ENCODE measurements around the gene SAMD11.

Gene SAMD11

DNA sequence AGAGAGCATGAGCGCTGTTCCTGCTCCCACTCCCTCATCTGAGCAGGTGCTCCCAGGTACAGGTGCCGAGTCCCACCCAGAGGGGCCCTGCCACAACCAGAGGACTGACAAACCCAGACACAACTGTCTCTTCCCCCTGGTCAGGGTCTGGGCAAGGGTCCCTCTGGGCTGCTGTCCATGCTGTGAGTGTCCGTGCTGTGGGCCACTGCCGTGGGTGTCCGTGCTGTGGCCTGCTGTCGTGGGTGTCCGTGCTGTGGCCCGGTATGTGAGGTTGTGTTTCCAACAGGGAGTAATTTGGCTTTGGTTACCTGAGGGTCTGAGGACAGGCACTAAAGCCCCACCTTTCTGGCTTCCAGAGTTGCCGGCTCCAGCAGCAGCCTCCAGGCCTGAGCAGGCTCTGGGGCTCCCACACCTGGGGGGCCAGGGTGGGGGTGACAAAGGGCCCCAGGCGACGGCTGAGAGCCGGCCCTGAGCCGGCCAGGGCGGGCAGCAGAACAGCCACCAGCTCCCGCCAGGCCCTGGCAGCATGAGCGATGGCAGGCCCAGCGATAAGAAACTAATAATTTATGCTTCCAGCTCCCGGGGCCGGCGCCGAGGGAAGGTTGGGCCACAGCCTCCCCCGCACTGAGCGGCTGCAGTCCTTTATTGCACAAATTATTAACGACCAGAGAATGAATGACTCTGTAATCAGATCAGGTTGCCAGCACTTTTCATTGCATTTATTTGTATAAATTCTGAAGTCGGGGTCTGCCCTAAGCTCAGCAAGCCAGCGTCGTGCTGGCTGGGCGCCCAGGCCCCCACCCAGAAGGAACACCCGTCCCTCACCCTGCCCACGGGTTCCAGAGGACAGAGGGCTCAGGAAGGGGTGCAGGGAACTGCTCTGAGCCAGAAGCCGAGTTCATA is 7.3 kb upstream of the SAMD11 start:
- DNase-seq (ENCODE audit: low spot score) = no peak

DNA sequence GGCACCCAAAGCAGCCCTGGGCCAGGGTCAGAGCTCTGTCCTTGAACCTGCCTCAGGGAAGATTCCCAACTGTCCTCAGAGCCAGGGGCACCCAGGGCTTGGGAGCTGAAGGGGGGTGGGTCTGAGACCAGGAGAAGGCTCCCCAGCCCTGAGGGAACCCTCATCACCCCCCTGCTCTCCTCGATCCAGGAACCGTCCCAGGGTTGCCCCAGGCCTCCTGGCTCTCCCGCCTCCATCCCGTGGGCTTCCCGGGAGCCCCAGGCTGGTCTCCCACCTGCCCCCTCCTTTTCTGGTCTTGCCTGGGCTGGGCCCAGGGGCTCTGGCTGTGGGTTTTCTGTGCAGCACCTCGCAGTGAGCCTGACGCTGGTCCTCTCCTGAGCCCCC is 6.7 kb upstream of the SAMD11 start:
- DNase-seq (ENCODE audit: low spot score) = no peak

DNA sequence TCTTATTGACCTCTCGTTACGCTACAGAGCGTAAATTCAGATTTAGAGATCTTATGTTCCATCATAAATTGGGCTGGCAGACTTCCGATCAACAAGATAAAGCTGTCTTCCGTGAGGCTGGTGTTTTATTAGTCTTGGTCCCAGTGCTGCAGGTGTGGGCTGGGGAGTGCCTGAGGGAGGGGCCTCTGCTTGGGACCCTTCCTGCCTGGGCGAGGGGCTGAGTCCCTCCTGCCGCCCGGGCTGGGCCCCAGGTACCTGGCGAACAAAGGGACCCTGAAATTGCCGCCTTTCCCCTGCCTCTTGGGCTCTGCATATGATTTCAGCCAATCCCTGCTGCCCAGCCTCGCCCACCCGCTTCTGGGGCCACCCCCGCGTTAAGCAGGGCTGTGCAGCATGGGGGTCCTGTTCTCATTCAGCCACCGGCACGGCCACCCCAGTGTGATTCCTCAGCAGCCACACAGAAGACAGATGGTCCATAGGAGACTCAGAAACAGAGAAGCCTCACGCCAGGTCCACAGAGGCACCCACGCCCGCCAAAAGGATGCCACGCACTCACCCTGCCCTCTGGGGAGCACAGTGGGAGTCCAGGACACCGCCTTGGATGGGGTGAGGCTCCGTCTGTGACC is 6.1 kb upstream of the SAMD11 start:
- DNase-seq (ENCODE audit: low spot score) = no peak

DNA sequence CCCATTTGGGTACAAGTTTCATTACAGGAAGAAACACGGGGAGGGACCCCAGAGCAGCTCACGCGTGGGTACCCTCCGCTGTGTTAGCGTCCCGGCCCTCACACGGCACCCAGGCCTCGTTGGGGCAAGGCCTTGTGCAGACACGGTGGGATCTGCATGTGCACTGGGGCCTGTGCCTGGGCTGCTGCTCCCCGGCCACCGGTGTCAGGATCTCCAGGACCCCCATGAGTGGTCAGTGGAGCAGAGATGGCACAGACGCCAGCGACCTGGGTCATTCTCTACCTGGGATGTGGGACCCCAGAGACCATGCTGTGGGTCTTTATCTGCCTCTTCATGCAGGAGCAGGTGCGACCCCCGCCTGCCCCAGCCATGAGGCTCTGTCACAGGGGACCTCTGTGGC is 5.4 kb upstream of the SAMD11 start:
- DNase-seq (ENCODE audit: low spot score) = no peak

DNA sequence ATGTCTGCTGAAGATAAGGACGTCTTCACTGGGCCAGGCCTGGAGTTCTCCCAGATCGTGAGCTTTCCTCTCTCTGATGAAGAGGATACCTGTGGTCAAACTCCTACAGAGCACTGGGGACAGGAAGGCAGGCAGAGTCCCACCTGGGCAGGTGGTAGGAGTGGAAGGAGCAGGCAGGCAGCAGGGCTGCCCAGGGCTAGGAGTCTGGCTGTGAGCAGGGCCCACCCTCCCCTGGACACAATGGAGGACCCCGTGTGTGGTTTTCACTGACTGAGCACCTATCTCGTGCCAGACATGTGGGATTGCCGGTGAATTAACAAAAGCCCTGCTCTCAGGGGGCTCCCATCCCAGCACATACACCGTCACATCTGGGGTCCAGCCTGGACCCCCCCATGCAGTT is 4.9 kb upstream of the SAMD11 start:
- DNase-seq (ENCODE audit: low spot score) = no peak

DNA sequence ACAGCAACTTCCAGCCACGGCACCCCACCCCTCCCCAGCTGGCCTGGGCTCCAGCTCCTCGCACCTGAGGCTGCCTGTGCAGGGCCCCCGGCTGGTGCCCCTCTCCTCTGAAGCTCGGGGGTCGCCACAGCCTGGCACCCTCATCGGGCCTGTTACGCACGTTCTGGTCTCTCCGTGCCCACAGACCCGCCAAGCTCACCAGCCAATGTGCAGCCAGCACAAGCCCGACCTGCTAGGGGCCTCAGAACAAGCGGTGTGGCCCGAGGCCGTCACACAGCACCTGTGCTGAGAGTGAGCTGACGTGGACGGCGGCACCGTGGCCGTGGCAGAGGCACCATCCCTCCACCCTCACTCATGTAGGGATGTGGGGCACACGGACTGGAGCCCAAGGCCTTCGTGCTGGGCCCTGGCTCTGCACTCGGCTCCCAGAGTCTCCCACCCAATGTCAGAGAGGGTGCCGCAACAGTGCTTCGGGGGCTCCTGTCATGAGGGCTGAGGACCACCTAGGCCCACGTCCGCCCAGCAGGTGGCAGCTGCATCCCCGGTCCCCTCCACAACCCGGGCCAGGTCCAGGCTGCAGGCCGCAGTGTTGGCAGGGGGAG is 4.4 kb upstream of the SAMD11 start:
- DNase-seq (ENCODE audit: low spot score) = no peak

DNA sequence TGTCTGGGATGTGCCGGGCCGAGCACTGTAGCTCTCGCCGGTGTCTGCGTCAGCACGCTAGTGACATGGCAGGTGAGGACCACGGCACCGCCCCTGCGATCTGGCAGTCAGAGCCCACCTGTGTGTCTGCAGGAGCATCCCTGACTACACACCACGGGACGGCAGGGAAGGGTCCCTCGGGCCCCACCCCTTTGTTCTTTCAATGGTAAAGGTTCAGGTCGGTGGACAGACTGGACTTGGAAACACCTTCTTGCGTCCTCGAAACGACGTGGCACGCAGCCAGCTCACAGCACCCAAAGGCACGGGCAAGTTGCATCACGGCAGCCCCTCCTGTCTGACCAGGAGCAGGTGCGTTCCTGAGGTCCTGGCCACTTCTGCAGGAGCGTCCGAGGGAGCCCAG is 3.7 kb upstream of the SAMD11 start:
- DNase-seq (ENCODE audit: low spot score) = no peak

DNA sequence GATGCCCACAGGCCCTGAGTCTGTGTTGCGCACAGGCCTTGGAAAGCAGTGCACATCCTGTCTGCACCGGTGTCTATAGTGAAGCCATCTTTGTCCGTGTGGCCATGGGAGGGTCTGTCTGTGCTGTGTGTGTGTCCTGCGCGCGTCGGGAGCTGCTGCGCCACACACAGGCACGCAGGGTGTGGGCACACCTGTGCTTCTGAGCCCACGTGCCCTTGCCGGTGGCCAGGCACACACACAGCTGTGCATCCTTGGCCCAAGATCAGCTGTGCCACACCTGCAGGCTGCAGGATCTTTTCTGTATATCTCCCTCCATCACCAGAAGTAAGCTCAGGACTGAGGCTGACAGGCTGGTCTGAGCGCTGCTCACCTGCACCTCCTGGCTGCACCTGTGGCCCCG is 3.2 kb upstream of the SAMD11 start:
- no peak for DNase-seq (ENCODE audit: low spot score)

DNA sequence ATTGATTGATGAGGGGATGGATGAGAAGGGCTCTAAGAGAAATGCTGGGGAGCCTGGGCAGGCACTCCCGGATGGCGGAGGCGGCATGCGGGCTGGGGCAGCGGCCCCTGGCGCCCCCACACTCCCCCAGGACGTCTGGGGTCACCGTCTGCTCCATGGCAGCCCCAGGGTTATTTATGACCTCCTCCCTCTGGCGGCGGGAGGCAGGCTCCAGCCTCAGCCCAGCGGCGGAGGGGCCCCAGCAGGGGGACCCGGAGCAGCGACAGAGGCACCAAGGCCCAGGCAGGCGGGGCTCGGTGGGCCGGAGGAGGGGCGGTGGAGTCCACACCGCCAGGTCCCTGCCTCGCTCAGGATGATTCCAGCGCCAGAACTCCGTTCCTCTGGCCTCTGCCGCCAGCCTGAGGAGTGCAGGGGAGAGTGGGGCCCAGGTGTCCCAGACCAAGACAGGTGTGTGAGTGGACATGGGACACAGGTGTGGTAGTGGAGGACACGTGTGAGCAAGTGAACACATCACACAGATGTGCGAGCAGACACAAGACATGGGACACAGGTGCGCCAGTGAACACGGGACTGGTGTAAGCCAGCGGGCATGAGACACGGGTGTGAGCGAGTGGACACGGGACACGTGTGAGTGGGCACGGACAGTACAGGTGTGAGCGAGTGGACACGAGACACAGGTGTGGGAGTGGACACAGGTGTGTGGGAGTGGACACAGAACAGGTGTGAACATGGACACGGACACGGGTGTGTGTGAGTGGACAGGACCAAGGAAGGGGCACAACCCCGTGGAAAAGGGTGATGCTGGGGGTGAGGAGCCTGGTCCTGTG is 2.5 kb upstream of the SAMD11 start:
- DNase-seq (ENCODE audit: low spot score) = peak; percentile 58

DNA sequence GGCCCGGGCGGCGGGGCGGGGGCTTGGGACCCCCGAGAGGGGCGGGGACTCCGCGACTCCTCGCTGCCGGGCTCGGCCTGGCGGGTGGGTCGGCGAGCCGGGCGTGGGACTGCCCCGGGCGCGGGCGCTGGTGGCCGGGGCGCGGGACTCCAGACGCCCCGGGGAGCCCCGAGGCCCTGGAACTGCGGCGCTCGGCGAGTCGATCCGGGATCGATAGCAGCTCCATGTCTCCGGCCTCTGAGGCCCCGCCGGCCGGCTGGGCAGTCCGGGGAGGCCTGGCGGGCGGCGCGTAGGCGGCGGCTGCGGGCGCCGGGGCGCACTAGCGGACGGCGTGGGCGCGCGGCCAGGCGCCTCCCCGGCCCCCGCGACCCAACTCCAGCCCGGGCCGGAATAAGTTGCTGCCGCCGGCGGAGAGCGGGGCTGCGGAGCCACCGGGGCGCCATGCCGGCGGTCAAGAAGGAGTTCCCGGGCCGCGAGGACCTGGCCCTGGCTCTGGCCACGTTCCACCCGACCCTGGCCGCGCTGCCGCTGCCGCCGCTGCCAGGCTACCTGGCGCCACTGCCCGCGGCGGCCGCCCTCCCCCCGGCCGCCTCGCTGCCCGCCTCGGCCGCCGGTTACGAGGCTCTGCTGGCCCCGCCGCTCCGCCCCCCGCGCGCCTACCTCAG is 400 bp downstream of the SAMD11 start:
- DNase-seq (ENCODE audit: low spot score) = no peak

DNA sequence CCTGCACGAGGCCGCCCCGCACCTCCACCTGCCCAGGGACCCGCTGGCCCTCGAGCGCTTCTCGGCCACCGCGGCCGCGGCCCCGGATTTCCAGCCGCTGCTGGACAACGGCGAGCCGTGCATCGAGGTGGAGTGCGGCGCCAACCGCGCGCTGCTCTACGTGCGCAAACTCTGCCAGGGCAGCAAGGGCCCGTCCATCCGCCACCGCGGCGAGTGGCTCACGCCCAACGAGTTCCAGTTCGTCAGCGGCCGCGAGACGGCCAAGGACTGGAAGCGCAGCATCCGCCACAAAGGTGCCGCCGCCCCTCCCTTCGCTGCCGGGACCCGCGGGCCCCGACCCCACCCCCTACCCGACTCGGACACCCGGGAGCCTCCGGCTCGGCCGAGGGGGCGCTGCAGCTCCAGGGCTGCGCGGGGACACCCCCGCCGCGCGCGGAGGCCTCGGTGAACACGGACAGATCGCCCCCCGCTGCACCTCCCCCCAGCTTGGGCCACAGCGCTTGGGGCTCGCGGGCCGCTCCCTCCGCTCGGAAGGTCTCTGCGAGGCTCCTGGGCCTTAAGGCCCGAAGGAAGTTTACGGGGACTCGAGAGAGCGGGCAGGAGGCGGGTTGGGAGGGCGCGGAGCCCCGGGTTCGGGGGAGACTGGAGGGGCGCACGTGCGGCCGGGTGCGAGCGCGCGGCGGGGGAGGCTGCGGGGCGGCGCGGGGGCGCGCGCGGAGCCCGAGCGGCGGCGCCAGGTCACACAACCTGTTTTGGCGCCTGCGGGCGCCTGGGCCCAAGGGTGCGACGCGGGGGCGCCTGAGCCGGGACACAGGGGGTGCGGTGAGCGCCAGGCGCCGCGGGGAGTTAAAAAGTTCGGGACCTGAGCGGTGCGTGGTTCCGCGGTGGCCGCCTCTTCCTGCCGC is 1.2 kb downstream of the SAMD11 start:
- no peak for DNase-seq (ENCODE audit: low spot score)

DNA sequence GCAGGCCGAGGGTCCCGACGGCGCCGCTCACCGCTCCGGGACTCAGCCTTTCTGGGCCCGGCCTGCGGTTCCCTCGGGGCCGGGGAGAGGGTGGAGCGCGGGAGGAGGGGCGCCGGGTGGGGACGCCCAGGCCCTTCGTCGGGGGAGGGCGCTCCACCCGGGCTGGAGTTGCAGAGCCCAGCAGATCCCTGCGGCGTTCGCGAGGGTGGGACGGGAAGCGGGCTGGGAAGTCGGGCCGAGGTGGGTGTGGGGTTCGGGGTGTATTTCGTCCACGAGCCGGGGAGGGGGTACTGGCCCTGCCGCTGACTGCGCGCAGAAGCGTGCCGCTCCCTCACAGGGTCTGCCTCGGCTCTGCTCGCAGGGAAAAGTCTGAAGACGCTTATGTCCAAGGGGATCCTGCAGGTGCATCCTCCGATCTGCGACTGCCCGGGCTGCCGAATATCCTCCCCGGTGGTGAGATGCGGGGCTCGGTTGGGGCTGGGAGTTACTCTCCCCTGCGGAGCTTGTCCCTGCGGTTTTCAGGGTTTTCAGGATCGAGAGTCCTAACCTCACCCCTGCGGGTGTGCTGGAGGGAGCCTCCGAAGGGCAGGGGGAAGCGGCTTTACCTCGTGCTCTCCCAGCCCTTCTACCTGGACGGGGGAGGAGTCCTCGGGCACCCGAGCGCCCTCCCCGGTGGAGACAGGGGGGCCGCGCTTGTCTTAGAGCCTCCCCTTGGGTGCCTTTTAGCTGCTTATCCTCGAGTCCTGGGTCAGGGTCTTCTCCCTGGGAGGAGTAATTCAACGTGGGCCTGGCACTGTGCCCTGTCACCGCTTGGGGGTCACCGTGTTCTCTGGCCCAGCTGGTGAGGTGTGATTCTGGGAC is 2.1 kb downstream of the SAMD11 start:
- DNase-seq (ENCODE audit: low spot score) = no peak

DNA sequence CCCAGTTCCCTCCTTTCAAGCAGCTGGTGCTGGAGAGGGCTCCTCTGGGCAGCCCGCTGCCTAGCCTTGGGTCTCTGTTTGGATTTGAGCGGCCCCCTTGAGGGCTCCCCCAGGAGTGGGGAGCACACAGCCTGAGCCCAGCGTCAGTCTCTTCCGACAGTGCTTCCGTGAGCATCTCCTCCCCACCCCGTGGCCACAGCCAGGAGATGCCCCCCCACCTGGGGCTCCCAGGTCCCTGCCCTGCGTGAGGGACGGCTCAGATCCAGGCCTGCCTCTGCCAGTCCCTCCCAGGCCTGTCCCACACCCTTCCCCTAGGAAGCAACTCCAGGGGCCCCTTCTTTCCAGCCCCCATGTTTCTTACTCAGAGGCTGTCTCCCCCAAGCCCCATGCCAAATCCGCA is 3.5 kb downstream of the SAMD11 start:
- DNase-seq (ENCODE audit: low spot score) = no peak

DNA sequence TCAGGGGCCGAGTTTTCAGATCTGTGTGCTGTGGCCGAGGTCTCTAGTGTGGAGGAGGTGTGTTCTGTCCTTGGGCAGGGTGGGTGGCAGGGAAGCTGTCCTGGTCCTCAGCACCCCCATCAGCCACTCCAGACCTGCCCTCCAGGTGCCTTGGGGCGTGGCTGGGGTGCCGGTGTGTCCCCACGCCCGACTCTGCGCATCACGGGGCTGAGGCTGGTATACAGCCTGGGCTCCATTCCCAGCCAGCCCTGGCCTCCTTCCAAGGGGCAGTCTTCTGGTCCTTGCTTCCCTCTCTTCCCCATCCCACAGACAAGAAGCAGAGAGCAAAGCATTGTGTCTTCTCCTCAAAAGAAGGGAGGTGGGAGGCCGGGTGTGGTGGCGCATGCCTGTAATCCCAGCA is 4.0 kb downstream of the SAMD11 start:
- no peak for DNase-seq (ENCODE audit: low spot score)

DNA sequence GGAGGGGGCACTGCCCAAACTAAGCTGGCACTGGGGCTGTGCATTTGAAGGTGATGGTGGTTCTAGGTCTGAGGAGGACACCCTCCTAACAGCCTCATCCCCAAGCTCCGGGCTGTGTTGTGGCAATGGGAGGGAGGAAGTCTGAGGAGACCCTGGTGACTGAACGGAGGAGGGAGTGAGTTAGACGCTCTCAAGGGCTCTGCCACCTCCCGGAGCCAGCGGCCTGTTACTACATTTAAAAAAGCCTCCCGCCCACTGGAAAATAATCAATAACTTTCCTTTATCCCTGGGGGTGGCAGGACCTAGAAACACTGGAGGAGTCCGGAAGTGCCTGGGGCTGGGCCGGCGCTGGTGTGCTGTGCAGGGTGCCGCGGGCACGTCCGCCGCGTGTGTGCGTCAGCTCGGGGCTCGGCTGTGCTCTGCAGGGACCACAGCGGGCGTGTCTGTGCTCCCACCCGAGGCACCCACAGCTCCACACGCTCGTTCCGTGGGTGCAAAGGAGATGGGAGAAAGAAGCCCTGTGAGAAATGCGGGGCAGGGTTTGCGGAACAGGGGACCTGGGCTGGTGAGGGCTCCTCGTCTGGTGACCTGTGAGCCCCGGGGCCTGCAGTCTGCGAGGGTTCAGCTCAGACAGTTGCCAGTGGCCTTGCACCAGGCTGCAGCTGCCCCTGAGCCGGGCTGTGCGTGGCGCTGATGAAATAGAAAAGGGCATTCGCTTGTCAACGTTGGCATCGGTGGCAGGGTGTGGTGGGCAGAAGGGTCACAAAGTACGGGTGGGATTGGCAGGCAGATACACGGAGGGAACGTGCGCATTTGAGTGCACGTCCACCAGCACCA is 5.3 kb downstream of the SAMD11 start:
- no peak for DNase-seq (ENCODE audit: low spot score)

DNA sequence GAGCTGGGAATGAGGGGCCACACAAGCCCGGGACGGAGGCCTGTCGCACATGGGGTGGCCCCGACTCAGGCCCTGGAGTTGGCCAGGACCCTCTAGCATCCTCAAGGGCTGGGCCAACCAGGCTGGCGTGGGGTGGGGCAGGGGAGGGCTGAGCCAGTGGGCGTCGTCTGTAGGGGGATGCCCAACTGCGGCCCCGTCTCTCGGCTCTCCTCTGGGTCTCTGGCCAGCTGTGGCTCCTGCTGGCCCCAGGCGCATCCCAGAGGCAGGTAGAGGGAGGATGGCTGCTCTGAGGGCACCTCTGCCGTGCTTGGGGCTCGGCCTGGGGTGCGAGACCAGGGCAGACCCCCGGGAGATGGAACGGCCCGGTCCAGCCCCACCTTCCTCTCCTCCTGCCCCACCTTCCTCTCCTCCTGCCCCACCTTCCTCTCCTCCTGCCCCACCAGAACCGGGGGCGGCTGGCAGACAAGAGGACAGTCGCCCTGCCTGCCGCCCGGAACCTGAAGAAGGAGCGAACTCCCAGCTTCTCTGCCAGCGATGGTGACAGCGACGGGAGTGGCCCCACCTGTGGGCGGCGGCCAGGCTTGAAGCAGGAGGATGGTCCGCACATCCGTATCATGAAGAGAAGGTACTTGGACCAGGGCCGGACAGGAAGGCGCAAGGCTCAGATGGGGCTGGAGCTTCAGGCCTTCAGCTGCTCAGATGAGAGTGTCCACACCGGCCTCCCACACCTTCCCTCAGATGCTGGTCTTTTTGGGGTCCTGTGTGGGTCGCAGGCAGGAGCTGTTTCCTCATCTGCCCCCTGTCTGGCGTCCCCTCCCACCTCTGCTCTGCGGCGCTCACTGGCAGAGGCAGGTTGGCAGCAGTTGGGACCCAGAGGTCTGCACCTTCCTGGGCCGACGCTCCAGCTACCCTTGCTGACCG is 6.2 kb downstream of the SAMD11 start:
- no peak for DNase-seq (ENCODE audit: low spot score)

DNA sequence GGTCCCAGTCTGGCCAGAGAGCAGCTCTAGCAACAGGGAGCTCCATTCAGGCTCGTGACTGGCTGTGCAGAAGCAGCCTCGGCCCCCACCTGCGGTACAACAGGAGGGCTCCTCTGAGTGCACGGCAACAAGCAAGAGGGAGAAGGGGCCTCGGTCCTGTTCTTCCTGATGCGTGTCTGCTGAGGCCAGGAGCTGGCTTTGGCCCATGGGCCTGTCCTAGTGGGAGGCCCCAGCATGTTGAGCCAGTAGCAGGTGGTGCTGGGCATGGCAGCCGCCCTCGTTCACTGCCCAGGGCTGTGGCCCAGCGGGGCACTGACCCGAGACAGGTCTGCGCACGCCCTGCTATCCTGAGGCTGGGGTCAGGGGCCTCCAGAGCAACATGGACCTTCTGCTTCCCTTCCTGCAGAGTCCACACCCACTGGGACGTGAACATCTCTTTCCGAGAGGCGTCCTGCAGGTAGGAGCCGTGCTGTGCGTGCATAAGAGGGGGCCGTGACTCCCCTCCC is 7.0 kb downstream of the SAMD11 start:
- no peak for DNase-seq (ENCODE audit: low spot score)
